ENCODE results near the gene PGAP3.

PGAP3 gene

DNA sequence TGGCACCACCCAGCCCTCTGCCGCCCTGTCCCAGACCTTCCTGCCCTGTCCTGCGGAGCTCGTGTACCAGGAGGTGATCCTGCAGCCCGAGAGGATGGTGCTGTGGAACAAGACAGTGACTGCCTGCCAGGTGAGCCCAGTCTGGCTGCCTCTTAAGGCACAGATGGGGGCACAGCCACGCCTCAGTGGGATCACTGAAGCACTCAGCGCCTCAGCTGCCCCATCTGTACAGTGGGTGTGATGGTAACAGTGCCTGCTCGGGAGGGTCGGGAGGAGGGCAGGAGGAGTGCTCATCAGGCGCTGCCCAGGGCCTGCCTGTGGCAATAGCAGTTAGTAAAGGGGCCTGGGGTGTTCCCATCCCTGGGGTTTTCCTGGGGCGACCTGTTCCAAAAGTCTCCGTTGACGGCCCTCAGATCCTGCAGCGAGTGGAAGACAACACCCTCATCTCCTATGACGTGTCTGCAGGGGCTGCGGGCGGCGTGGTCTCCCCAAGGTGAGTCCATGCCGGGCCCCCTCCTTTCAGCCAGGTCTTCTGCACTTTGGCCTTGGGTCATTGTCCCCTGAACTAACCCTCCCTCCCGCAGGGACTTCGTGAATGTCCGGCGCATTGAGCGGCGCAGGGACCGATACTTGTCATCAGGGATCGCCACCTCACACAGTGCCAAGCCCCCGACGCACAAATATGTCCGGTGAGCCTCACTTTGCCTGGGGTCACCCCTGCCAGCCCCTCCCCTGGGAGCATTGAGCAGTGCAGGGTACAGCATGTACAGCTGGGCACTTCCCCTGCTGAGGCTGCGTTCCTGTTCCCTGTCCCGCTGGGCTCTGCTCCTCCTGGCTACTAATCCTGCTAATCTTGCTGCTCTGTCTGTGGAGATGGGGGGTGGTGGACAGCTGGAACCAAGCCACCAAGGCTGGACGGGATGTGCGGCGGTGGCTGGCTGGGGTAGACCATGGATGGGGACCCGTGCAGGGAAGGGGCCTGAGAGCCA, 27.2 kb downstream of the PGAP3 start:
- in situ Hi-C loops (cut with MboI; ENCODE audit: low sequenced_read_pairs) = no loop called here

DNA sequence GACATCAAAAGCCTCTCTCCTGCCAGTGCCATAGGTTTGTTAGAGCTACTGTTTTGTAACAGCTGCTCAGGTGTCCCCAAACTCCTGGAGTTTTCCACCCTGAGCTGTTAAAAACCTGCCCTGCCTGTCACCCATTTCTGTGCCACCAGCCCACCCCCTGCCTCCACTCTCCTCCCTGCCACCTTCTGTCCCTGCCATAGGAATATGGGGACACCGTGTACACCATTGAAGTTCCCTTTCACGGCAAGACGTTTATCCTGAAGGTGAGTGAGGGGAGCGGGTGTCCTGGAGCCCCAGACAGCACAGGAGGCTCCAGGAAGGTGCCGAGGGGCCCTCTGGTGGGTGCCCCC, 27.9 kb downstream of the PGAP3 start:
- in situ Hi-C loops (cut with MboI; ENCODE audit: low sequenced_read_pairs) = no loop called here

DNA sequence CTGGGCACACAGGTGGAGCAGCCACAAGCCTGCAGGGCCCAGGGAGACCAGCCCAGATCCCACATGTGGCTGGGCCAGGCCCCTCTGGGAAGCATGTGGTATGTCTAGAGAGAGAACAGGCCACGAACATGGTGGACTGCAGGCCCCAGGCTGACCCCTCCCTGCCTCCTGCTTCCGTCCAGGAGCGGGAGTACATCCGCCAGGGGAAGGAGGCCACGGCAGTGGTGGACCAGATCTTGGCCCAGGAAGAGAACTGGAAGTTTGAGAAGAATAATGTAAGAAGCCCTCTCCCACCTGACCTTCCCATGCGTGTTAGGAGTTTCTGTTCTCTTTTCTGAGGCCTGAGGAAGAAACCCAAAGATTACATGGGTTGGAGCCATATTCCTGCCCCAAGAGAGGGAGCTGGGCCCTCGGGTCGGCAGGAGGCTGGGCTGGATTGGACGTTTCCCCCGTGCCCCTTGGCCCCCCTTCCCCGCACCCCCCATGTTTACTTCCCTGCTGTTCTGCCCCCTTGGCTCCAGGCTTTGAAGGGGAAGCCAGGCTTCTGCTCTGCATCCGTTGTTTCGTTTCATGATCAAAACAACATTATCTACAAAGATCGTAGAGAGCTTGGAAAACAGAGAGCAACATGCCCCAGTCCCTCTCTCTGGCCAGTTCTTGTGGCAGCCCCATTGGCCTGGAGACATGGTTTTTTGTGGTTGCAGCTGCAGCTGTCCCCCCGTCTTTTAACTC, 28.4 kb downstream of the PGAP3 start:
- in situ Hi-C loops (cut with MboI; ENCODE audit: low sequenced_read_pairs) = no loop called here

DNA sequence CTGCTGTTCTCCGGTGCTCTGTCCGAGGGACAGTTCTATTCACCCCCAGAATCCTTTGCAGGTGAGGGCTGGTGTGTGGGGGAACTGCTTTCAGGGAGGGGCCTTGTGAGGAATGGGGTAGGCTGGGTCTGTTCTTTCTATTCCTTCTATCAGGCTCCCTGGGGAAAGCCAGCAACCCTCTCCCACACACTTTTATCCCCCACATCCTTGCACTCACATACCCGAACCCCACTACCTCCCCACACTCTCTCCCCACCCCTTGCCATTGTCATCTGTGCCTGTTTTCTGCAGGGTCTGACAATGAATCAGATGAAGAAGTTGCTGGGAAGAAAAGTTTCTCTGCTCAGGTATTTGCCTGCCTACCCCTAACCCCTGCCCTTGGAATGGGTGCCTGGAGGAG, 29.1 kb downstream of the PGAP3 start:
- in situ Hi-C loops (cut with MboI; ENCODE audit: low sequenced_read_pairs) = no loop called here

DNA sequence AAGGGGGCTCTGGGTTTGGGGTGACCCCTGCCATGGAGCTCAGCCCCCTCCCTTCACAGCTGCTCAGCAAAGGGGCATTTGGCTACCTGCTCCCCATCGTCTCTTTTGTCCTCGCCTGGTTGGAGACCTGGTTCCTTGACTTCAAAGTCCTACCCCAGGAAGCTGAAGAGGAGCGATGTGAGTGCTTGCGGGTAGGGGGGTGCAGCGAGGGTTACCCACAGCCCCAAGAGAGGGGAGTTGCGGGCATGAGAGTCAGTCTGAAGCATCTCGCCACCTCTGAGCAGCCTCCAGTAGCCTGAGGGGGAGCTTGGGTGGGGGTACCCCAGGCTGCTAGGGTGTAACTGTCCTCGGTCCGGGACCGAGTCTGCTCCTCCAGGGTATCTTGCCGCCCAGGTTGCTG, 29.5 kb downstream of the PGAP3 start:
- in situ Hi-C loops (cut with MboI; ENCODE audit: low sequenced_read_pairs) = no loop called here

DNA sequence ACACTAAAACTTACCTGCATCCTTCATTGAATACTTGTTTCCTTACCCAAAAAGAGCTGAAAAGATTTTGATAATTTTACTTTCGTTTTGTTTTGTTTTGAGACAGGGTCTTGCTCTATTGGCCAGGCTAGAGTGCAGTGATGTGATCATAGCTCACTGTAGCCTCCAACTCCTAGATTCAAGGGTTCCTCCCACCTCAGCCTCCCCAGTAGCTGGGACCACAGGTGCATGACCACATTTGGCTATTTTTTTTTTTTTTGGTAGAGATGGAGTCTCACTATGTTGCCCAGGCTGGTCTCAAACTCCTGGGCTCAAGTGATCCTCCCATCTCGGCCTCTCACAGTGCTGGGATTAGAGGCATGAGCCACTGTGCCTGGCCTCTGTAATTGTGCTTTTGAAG, 32.8 kb downstream of the PGAP3 start:
- in situ Hi-C loops (cut with MboI; ENCODE audit: low sequenced_read_pairs) = no loop called here

DNA sequence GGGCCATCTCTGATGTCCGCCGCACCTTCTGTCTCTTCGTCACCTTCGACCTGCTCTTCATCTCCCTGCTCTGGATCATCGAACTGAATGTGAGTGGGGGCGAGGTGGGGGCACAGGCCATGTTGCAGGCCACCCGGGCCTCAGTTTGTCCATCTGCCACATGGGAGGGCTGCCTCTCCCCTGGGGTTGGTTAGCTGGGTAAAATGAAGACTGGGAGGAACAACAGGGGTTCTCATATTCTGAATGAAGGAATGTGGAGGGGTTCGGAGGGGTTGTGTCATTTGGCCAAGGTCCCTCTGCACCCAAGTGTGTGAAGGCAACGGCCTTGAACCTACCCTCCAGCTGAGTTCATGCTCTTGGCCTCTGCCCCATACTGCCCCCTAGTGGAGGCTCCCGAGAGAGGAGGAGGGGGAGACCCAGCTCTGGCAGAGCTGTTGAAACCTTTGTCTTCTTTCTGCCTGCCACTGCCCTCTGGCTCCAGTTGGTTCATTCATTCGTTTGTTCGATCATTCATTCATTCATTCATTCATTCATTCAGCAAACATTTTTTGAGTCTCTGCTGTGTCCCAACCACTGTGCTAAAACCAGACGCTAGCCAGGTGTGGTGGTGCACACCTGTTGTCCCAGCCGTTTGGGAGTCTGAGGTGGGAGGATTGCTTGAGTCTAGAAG, 34.1 kb downstream of the PGAP3 start:
- in situ Hi-C loops (cut with MboI; ENCODE audit: low sequenced_read_pairs) = no loop called here

DNA sequence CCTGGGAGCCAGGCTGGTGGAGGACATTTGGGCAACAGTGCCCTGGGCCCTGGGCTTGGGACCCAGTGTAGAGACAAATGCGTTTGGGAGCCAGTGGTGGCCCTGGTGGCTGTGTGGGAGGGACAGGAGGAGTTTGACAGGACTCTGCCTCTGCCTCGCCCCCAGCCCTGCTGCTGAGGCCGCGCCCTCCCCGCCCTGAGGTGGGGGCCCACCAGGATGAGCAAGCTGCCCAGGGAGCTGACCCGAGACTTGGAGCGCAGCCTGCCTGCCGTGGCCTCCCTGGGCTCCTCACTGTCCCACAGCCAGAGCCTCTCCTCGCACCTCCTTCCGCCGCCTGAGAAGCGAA, 34.6 kb downstream of the PGAP3 start:
- in situ Hi-C loops (cut with MboI; ENCODE audit: low sequenced_read_pairs) = no loop called here

DNA sequence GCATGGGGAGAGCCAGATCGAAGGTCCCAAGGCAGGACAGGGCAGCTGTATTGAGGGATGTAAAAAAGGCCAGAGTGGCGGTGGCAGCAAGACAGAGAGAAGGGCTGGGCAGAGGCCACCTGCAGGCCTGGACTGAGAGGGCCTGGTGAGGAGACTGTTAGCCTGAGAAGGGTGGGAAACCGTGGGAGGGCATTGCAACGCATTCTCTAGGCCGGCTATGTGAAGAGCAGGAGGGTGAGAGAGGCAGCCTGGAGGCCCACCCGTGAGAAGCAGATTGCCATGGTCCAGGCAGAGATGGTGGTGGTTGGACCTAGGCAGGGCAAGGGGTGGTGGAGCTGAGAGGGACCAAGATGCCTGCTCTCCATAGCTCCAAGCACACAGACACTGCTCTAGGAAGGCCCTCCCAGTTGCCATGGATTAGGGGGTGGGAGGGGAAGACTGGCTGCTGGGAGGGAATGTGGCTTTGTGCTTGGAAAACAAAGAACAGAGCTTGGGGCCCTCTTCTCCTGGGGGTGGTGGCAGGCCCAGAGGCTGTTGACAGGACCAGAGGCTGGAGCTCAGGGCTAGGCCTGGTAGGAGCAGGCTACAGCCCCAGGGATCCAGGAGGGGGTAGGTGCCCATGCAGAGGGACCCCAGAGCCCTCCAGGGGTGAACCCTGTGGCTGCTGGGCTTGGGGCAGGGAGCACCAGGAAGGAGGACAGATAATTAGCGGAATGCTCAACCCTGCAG, 35.1 kb downstream of the PGAP3 start:
- in situ Hi-C loops (cut with MboI; ENCODE audit: low sequenced_read_pairs) = no loop called here

DNA sequence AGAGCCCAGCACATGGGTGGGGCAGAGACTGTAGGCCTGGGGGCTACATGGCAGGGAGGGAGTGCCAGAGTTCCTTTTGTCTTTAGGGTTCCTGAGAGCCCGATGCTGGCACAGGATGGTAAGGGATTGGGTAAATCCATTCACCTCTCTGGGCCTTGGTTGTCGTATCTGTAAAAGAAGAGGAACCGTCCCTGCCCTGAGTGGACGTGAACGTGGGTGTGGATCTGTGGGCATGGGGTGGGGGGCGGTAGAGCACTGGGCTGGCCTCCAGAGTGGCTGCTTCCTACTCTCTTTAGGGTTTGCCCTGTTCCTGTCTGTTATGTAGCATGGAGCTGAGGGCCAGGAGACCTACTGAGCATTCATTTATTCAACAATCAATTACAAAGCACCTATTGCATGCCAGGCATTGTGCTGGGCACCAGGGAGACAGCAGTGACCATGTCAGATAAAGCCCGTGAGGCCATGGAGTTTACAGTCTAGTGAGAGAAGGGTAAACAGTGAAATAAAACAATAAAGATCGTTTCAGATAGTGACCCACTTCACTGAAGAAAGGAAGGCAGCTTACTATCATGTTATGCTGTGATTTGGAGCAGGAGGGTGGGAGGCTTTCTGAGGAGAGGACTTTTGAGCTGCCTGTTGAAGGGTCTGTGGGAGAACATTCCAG, 35.8 kb downstream of the PGAP3 start:
- in situ Hi-C loops (cut with MboI; ENCODE audit: low sequenced_read_pairs) = no loop called here

DNA sequence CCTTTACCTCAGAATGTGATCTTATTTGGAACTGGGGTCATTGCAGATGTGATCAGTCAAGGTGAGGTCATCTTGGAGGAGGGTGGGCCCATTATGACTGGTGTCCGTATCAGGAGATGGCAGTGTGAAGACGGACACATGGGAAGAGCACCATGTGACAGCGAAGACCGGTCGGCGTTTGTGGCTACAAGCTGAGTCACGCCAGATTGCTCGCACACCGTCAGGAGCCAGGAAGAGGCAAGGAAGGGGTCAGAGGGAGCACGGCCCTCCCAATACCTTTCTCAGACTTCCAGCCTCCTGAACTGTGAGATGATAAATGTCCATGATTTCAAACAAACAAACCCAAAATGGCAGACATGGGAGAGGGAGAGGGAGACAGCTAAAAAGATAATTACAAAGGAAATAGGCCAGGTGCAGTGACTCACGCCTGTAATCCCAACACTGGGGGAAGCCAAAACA, 37.7 kb downstream of the PGAP3 start:
- in situ Hi-C loops (cut with MboI; ENCODE audit: low sequenced_read_pairs) = no loop called here

DNA sequence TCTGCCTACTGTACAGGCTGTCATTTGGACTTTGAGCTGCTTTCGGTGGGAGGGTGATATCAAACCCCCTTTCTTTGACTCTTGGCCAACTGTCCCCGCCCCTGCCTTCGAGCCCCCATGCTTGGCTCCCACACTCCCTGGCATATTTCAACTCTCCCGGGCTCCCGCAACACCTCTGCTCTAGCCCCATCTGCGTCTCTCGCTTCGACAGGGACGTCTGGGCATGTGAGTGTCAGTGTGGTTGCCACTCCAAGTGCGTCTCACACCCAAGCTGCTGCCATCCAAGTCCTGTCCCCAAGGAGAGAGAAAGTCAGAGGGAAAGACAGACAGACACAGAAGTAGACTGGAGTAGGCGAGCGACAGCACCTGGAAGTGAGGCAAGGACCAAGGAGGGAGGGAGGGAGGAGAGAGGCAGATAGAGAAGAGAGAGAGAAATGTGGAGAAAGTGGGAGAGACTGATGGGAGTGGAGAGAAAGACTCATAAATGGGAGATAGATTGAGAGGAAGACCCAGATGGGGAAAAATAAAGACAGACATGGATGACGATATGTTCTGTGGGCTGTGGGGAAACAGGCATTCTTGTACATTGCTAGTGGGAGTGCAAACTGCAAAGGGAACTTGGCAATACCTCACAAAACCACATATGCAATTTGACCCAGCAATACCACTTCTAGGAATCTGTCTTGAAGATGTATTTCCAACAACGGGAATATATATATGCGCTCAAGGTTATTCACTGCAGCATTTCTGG, 39.1 kb downstream of the PGAP3 start:
- in situ Hi-C loops (cut with MboI; ENCODE audit: low sequenced_read_pairs) = no loop called here

DNA sequence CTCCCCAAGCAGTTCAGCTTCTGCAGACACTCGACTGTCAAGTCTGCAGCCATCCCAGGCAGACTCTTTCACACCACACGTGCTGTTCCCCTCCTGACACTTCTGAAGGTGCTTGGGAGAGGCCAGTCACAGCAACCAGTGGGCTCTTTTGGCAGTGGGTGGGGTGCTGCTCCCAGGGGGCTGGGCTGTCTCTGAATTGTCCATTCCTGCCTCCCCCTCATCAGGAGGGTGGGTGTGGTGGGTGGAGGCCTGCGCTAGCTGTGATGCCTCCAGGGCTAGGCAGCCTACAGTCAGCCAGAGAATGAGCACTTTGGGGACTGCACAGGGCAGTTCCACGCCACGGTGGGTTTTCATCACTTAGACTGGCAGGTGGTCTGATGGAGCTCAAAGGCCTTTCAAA, 40.6 kb downstream of the PGAP3 start:
- in situ Hi-C loops (cut with MboI; ENCODE audit: low sequenced_read_pairs) = no loop called here

DNA sequence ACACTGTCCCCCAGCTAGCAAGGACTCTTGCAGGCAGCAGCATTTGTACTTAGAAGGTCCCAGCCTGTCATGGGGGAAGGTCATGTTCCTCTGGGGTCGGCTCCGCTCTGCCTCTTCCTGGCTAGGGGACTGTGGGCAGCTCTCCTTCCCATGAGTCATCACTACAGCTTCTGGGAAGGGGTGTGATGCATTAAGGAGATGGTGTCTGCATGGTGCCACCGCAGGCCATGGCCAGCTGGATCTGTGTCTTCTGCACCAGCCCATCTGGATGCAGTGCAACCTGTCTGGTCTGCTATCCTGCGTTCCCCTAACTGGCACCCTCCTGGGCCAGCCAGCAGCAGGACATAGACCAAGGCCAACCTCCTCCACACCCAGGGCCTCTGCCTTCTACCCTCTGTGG, 44.6 kb downstream of the PGAP3 start:
- in situ Hi-C loops (cut with MboI; ENCODE audit: low sequenced_read_pairs) = no loop called here

DNA sequence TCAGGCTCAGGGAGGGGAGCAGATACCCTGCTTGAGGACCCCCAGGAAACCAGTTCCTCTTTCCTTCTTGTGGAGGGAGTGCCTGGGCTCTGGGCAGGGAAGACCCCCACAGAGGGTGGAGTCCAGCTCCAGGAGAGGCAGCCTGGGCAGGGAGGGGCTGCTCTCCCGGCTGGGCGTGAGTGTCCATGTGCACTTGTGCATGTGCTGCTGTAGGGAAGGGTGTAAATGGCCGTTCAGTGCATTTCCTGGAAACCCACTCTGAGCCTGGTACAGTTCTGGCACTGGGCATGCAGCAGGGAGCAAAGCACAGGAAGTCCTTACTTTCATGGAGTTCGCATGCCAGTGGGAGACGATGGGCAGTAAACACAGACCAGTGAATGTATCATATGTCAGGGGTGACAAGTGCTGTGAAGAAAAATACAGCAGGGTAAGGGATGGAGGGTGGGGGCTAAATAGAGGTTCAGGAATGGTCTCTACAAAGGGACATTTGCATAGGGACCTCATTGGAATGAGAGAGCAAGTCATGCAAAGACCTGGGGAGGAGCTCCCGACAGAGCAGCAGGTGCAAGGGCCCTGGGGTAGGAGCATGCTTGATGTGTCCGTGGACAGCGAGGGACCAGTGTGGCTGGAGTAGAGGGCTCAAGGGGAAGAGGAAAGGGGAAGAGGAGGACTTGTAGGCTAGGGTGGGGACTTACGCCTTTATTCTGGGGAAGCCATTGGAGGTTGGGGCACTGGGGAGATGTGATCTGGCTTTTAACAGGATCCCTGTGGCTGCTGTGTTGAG, 45.4 kb downstream of the PGAP3 start:
- in situ Hi-C loops (cut with MboI; ENCODE audit: low sequenced_read_pairs) = no loop called here

DNA sequence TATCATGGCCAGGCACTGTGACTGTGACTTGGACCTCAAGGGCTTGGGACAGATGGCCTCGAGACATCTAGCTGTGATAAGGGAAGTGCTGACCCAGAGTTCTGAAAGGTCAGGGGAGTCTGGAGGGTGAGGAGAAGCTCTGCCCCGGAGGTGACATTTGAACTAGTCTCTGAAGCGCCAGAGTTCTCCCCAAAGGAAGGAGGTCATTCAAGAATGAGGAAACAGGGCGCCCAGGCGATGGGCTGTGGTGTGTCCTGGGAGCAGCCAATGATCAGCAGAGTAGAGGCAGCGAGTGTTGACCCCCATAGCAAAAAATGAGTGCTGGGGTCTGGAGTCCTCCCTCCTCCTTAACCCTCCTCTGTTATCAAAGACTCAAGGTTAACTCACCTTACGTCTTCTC, 46.0 kb downstream of the PGAP3 start:
- in situ Hi-C loops (cut with MboI; ENCODE audit: low sequenced_read_pairs) = no loop called here

DNA sequence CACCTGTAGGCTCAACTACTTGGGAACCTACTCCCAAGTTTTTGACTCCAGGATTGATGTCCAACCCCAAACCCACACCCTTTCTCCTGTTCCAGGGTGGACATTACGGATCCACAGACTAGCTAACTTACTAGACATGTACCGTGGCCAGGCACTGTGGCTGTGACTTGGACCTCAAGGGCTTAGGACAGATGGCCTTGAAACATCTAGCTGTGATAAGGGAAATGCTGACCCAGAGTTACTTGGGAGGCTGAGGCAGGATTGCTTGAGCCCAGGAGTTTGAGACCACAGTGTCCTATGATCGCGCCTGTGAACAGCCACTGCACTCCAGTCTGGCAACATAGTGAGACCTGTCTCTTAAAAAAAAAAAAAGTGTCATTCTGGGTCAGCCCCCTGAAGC, 46.8 kb downstream of the PGAP3 start:
- in situ Hi-C loops (cut with MboI; ENCODE audit: low sequenced_read_pairs) = no loop called here

DNA sequence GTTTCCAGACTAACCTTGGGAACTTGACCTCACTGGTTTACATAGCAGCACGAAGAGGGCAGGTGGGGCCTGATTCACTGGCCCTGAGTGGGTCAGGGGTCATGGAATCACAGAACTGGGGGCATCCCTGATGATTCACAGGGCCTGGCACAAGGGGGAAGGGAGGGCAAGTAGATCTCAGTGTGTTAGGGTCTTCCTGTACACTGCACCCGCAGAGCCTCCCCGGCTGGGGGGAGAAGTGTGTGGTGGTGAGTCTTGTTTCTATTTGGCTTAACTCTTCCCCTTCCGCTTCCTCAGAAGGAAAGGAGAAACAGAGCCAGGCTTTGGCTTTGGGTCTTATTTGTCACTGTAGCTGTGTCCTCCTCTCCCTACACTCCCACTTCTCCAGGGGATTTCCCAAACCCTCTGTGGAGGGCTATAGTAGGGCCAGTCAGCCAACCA, 47.2 kb downstream of the PGAP3 start:
- in situ Hi-C loops (cut with MboI; ENCODE audit: low sequenced_read_pairs) = no loop called here
